A549 (cell line): ENCODE data around the gene TOMM40L. TPM values are rescaled to one million over a fixed set of nuclear protein-coding genes. Genes with fewer than 3 reads are reported as not detected.
A peak's percentile ranks its signal among the peaks of the same experiment; 100 is the strongest.

Experiments used
- ATAC-seq, 2 experiments: fragments of 200-7000 bp in 1 of 2; fragments of >200 bp in 1 of 2; cut with Nextera tagmentation in 1 of 2; cut with Tn5 transposase in 1 of 2; 3 replicates each; pipeline versions ENCODE4 v1.8.0 to v1.9.1; 2018 to 2020; ENCODE audit warnings: mild to moderate bottlenecking in 1 of 2, moderate library complexity in 1 of 2
- CTCF ChIA-PET: fragments of 300-600 bp; sonication (Branson Sonifier 250); formaldehyde crosslinking; extraction: SDS; loops from one replicate; lab custom pipeline; 2021; ENCODE audit warnings: antibody characterized with exemption, inconsistent platforms; lab: Yijun Ruan, JAX
- POLR2A ChIA-PET: fragments of 350-600 bp; formaldehyde crosslinking; extraction: SDS; loops from one replicate; lab custom pipeline; 2021; ENCODE audit warnings: antibody characterized with exemption, inconsistent platforms; lab: Yijun Ruan, JAX
- DNase-seq, 2 experiments: peaks; one replicate each; pipeline versions ENCODE4 v3.0.0 to v3.0.0-alpha.2; 2011 to 2016; ENCODE audit warnings: low read depth in 1 of 2, low spot score in 1 of 2
- FAIRE-seq: peaks from 2 replicates; lab custom pipeline; 2011; peaks lifted over from hg19 to GRCh38; lab: Jason Lieb, UNC
- H3K27ac ChIP-seq, 2 experiments: fragments of >200 bp; sonication (Bioruptor Twin); formaldehyde crosslinking; 3 replicates each; pipeline ENCODE4 v1.5.1; 2016 to 2017
- H3K4me1 ChIP-seq: fragments of >200 bp; sonication (Bioruptor Twin); formaldehyde crosslinking; 3 replicates; pipeline ENCODE4 v1.6.1; 2016
- H3K4me2 ChIP-seq: fragments of >200 bp; sonication (Bioruptor Twin); formaldehyde crosslinking; 3 replicates; pipeline ENCODE4 v1.6.1; 2016
- H3K4me3 ChIP-seq: fragments of >200 bp; sonication (Bioruptor Twin); formaldehyde crosslinking; 3 replicates; pipeline ENCODE4 v1.5.1; 2016
- H3K9me3 ChIP-seq: fragments of >200 bp; sonication (Bioruptor Twin); formaldehyde crosslinking; 3 replicates; pipeline ENCODE4 v1.6.1; 2016
- CBX2 ChIP-seq: fragments of 200-600 bp; sonication (generic); IDR thresholded peaks from 2 replicates; pipeline ENCODE4 v1.6.1; 2016; ENCODE audit warnings: low read depth, mild to moderate bottlenecking, borderline replicate concordance
- CBX8 ChIP-seq: fragments of 200-600 bp; sonication (generic); IDR thresholded peaks from 2 replicates; pipeline ENCODE4 v1.6.1; 2016
- CHD2 ChIP-seq: fragments of 150-350 bp; IDR thresholded peaks from 2 replicates; pipeline ENCODE4 v1.6.1; 2014; ENCODE audit warnings: low read length; ENCODE audit not compliant: partially characterized antibody
- CTCF ChIP-seq: fragments of >200 bp; sonication (Bioruptor Twin); formaldehyde crosslinking; IDR thresholded peaks from 3 replicates; pipeline ENCODE4 v1.5.1; 2016
- EHF ChIP-seq: fragments of 250-450 bp; sonication (Bioruptor Pico); IDR thresholded peaks from 2 replicates; pipeline ENCODE4 v1.5.0; 2020; ENCODE audit warnings: mild to moderate bottlenecking
- EHMT2 ChIP-seq: fragments of 200-600 bp; sonication (generic); IDR thresholded peaks from 2 replicates; pipeline ENCODE4 v1.6.1; 2016; ENCODE audit warnings: antibody characterized with exemption, low read depth, mild to moderate bottlenecking, moderate library complexity
- ELK1 ChIP-seq: fragments of 150-350 bp; IDR thresholded peaks from 2 replicates; pipeline ENCODE4 v1.6.1; 2014; ENCODE audit warnings: low read depth, mild to moderate bottlenecking, low read length
- ESRRA ChIP-seq: fragments of 150-350 bp; IDR thresholded peaks from 2 replicates; pipeline ENCODE4 v1.6.1; 2014; ENCODE audit warnings: mild to moderate bottlenecking, low read length, borderline replicate concordance
- FOSB ChIP-seq: fragments of 250-450 bp; sonication (Bioruptor Pico); IDR thresholded peaks from 2 replicates; pipeline ENCODE4 v1.5.0; 2020; ENCODE audit warnings: mild to moderate bottlenecking, moderate library complexity
- FOXS1 ChIP-seq: fragments of 250-450 bp; sonication (Bioruptor Pico); IDR thresholded peaks from 2 replicates; pipeline ENCODE4 v1.5.0; 2020; ENCODE audit warnings: mild to moderate bottlenecking, moderate library complexity
- GATA3 ChIP-seq: IDR thresholded peaks from 2 replicates; pipeline ENCODE4 v1.6.1; 2012; ENCODE audit warnings: borderline replicate concordance
- HEYL ChIP-seq: fragments of 250-450 bp; sonication (Bioruptor Pico); IDR thresholded peaks from 2 replicates; pipeline ENCODE4 v1.8.0; 2021; ENCODE audit warnings: mild to moderate bottlenecking, moderate library complexity
- JUNB ChIP-seq: fragments of >200 bp; sonication (Bioruptor Twin); formaldehyde crosslinking; IDR thresholded peaks from 2 replicates; pipeline ENCODE4 v1.6.1; 2016
- KDM5A ChIP-seq: fragments of 200-600 bp; sonication (generic); IDR thresholded peaks from 2 replicates; pipeline ENCODE4 v1.6.1; 2016; ENCODE audit warnings: antibody characterized with exemption, mild to moderate bottlenecking
- MAFK ChIP-seq: fragments of 450-650 bp; IDR thresholded peaks from 2 replicates; pipeline ENCODE4 v1.6.1; 2014; ENCODE audit not compliant: partially characterized antibody
- MAZ ChIP-seq: fragments of 150-350 bp; IDR thresholded peaks from 2 replicates; pipeline ENCODE4 v1.6.1; 2014; ENCODE audit warnings: antibody characterized with exemption, low read depth, low read length, borderline replicate concordance
- PHF8 ChIP-seq: fragments of 200-600 bp; sonication (generic); IDR thresholded peaks from 2 replicates; pipeline ENCODE4 v1.6.1; 2016; ENCODE audit warnings: low read depth, mild to moderate bottlenecking, antibody characterized with exemption, moderate library complexity, borderline replicate concordance
- RAD21 ChIP-seq, 2 experiments: fragments of >200 bp in 1 of 2; sonication (Bioruptor Twin) in 1 of 2; formaldehyde crosslinking in 1 of 2; IDR thresholded peaks in 1 of 2; conservative IDR thresholded peaks in 1 of 2; 2 replicates in 1 of 2; 3 replicates in 1 of 2; pipeline ENCODE4 v1.6.1; 2012 to 2018; ENCODE audit warnings: inconsistent platforms in 1 of 2
- REST ChIP-seq: fragments of 200-600 bp; sonication (generic); IDR thresholded peaks from 2 replicates; pipeline ENCODE4 v1.6.1; 2016; ENCODE audit warnings: antibody characterized with exemption, mild to moderate bottlenecking, moderate library complexity
- RFX5 ChIP-seq: fragments of 450-650 bp; IDR thresholded peaks from 2 replicates; pipeline ENCODE4 v1.7.1; 2014; ENCODE audit warnings: antibody characterized with exemption, mild to moderate bottlenecking, moderate library complexity
- SMC3 ChIP-seq: fragments of >200 bp; sonication (Bioruptor Twin); formaldehyde crosslinking; IDR thresholded peaks from 3 replicates; pipeline ENCODE4 v1.6.1; 2018; ENCODE audit warnings: inconsistent platforms
- ZSCAN20 ChIP-seq: fragments of 250-450 bp; sonication (Bioruptor Pico); IDR thresholded peaks from 2 replicates; pipeline ENCODE4 v1.8.0; 2022; ENCODE audit warnings: mild to moderate bottlenecking, moderate library complexity
- WGBS: methylation state at CpG from one replicate; pipeline ENCODE4 v1.1.6; 2017; ENCODE audit errors: missing lambda C conversion rate; 5-methylcytosine and 5-hydroxymethylcytosine counted together
- polyA plus RNA-seq, 4 experiments: library from polyadenylated mRNA; depleted of rRNA in 3 of 4; stranded (reverse); fragments of >200 nt; fragmentation: RNase III in 1 of 4; extraction: RNeasy Plus Mini Kit Qiagen cat#74134 plus additional on column Dnase treatment in 1 of 4; gene quantifications; 2 replicates in 3 of 4; 3 replicates in 1 of 4; pipeline ENCODE4 v1.2.3, GENCODE V29; 2011 to 2017

TOMM40L gene
- polyA plus RNA-seq, 2 of the 4 experiments (the other 2 are of a cell fraction): 6.3 to 10.2 TPM

- Histone ChIP-seq H3K9me3 (no peaks in the 10 kb centered on the region), H3K4me3 (no peak overlapping the region), H3K4me1 (peaks cover 23% of the 10 kb centered on the region), H3K4me2 (no peak overlapping the region), H3K27ac (no peak overlapping the region)
- ATAC-seq (no peak), FAIRE-seq (no peak), DNase-seq (peak in 1 of 2 experiments; percentile 33)
- 17% methylated on average over 1 of the region's 1 CpG for WGBS
- CTCF ChIA-PET: interaction anchor here (0.6 to 5.5 kb wide), 10 partner anchors 10 to 346 kb away, joined by 3 to 49 read pairs (median 4); partner anchors contain the start of genes ADAMTS4 and PPOX
- TF ChIP-seq RAD21 (conservative IDR thresholded peaks at IDR 0.05 in 1 of 2, IDR thresholded peaks at IDR 0.05 in 1 of 2) (peak; percentile 25 to 45; a peak in 2 of 5 replicates), PHF8 (no peak), CTCF (peak; percentile 43), FOXS1 (no peak), SMC3 (peak; percentile 17; the same call in 1 of the 3 replicates)
- POLR2A ChIA-PET: no interaction called here
These were observed 45.2 kb upstream of the TOMM40L start for GRCh38 chr1:161180639-161181038.

GRCh38 chr1:161182214-161182613 is 43.6 kb upstream of the TOMM40L start:
- WGBS: 87% methylated on average over 1 of the region's 1 CpG
- DNase-seq: peak in 1 of 2 experiments; percentile 30
- FAIRE-seq: no peak
- ChIA-PET CTCF (interaction anchor here (1.1 to 5.5 kb wide), 8 partner anchors 10 to 200 kb away, joined by 3 to 49 read pairs (median 6); partner anchors contain the start of gene PPOX), POLR2A (interaction anchor here (1.3 kb wide), 2 partner anchors 16 to 20 kb away, joined by 3 to 7 read pairs; partner anchors contain the start of gene NDUFS2)
- H3K4me3 ChIP-seq: no peak overlapping the region
- peak overlapping the region; percentile 37 for H3K4me2 ChIP-seq
- no peak for TF ChIP-seq GATA3
- TF ChIP-seq KDM5A: no peak
- no peak for TF ChIP-seq MAZ
- TF ChIP-seq HEYL: no peak
- TF ChIP-seq EHF (CRISPR knock-in tag): no peak
- TF ChIP-seq SMC3: no peak
- TF ChIP-seq EHMT2: no peak
- TF ChIP-seq ZSCAN20: no peak
- no peak for TF ChIP-seq REST
- no peak for TF ChIP-seq ESRRA
- no peak for TF ChIP-seq MAFK
- TF ChIP-seq CHD2: no peak
- no peak for TF ChIP-seq RFX5
- H3K9me3 ChIP-seq: no peaks in the 10 kb centered on the region
- 0 out of 6 replicates have a peak overlapping the region, but pooled peaks of 1 of the 2 experiments have one; percentile 4 for H3K27ac ChIP-seq
- no peak for ATAC-seq
- peaks cover 17% of the 10 kb centered on the region for H3K4me1 ChIP-seq

GRCh38 chr1:161185282-161185682 is 40.6 kb upstream of the TOMM40L start:
- CTCF ChIA-PET: interaction anchor here (1.4 kb wide), 2 partner anchors 9 to 197 kb away, joined by 4 to 7 read pairs; no protein-coding TSS in a partner anchor
- WGBS: 47% methylated on average over 3 of the region's 3 CpGs
- FAIRE-seq (no peak), DNase-seq (no peak), ATAC-seq (no peak)
- no peak overlapping the region for H3K4me3 ChIP-seq
- H3K4me2 ChIP-seq: no peak overlapping the region
- no peak overlapping the region for H3K27ac ChIP-seq
- POLR2A ChIA-PET: no interaction called here
- H3K4me1 ChIP-seq: peaks cover 12% of the 10 kb centered on the region
- H3K9me3 ChIP-seq: no peaks in the 10 kb centered on the region
- TF ChIP-seq CTCF: no peak
- TF ChIP-seq MAZ: no peak
- TF ChIP-seq FOSB (CRISPR knock-in tag): no peak
- no peak for TF ChIP-seq ESRRA
- no peak for TF ChIP-seq CBX2
- no peak for TF ChIP-seq ELK1
- TF ChIP-seq CBX8: no peak
- TF ChIP-seq JUNB: no peak
